Measurements from ENCODE around the gene HHAT.

Gene HHAT

DNA sequence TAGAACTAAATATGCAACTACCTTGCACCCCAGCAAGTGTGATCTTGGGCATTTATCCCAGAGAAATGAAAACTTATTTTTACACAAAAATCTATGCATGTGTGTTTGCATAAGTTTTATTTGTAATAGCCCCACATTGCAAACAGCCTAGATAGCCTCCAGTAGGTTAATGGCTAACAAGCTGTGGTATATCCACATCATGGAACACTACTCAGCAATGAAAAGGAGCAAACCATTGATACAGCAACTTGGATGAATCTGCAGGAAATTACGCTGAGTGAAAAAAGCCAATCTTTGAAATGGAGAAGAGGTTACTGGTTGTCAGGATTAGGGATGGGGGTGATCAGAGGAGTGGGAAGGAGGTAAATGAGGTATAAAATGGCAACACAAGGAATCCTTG, 67.8 kb downstream of the HHAT start:
- H3K79me2 ChIP-seq (ENCODE audit: insufficient read depth, low read length) = no peaks in the 10 kb centered on the region
- no peak overlapping the region for H3K4me2 ChIP-seq (ENCODE audit: low read length)
- H3K4me1 ChIP-seq (ENCODE audit: insufficient read depth, low read length, severe bottlenecking) = no peaks in the 10 kb centered on the region
- H3K4me3 ChIP-seq (ENCODE audit: low read depth, low read length, poor library complexity, severe bottlenecking) = no peak overlapping the region
- no peaks in the 10 kb centered on the region for H3K9me2 ChIP-seq (ENCODE audit: low read depth, low read length)
- TF ChIP-seq, protein P1, sequence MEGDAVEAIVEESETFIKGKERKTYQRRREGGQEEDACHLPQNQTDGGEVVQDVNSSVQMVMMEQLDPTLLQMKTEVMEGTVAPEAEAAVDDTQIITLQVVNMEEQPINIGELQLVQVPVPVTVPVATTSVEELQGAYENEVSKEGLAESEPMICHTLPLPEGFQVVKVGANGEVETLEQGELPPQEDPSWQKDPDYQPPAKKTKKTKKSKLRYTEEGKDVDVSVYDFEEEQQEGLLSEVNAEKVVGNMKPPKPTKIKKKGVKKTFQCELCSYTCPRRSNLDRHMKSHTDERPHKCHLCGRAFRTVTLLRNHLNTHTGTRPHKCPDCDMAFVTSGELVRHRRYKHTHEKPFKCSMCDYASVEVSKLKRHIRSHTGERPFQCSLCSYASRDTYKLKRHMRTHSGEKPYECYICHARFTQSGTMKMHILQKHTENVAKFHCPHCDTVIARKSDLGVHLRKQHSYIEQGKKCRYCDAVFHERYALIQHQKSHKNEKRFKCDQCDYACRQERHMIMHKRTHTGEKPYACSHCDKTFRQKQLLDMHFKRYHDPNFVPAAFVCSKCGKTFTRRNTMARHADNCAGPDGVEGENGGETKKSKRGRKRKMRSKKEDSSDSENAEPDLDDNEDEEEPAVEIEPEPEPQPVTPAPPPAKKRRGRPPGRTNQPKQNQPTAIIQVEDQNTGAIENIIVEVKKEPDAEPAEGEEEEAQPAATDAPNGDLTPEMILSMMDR (IDR thresholded peaks at IDR 0.05; ENCODE audit: low read length) = no peak
- TF ChIP-seq EZH2 (IDR thresholded peaks at IDR 0.05; ENCODE audit: borderline replicate concordance, low read length) = no peak
- no peak overlapping the region for H3K9ac ChIP-seq (ENCODE audit: low read length)
- no peak overlapping the region for H3K27ac ChIP-seq (ENCODE audit: low read depth, low read length, poor library complexity, severe bottlenecking)
- H3K36me3 ChIP-seq (ENCODE audit: insufficient read depth, low read length) = no peaks in the 10 kb centered on the region
- no peaks in the 10 kb centered on the region for H4K20me1 ChIP-seq (ENCODE audit: insufficient read depth, low read length)
- H2AFZ ChIP-seq (ENCODE audit: low read length) = no peak overlapping the region
- no peaks in the 10 kb centered on the region for H3K9me3 ChIP-seq (ENCODE audit: low read length)
- H3F3A ChIP-seq (ENCODE audit: insufficient read depth, low read length) = no peaks in the 10 kb centered on the region
- H3K27me3 ChIP-seq (ENCODE audit: insufficient read depth, low read length) = no peaks in the 10 kb centered on the region

DNA sequence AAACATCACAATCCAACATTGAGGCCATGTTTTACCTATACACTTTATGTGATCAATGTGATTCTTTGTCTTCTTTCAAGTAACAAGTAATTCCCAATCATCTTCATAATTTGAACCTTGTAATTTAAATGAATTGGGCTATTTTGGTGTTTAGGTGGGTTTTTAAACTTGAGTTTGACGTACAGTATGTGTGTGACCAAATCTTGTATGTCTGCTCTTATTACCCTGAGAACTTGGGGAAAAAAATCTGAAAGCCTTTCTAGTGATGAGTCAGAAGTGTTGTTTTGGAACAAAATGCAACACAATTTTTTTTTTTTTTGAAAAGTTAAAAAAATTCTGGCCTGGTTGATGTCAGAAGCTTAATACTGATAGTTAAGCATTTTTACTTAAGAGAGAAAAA, 68.5 kb downstream of the HHAT start:
- Histone ChIP-seq H3F3A (ENCODE audit: insufficient read depth, low read length) (no peaks in the 10 kb centered on the region), H3K4me3 (ENCODE audit: low read depth, low read length, poor library complexity, severe bottlenecking) (no peak overlapping the region), H2AFZ (ENCODE audit: low read length) (no peak overlapping the region), H3K9me3 (ENCODE audit: low read length) (no peaks in the 10 kb centered on the region), H4K20me1 (ENCODE audit: insufficient read depth, low read length) (no peaks in the 10 kb centered on the region), H3K9ac (ENCODE audit: low read length) (no peak overlapping the region), H3K36me3 (ENCODE audit: insufficient read depth, low read length) (no peaks in the 10 kb centered on the region), H3K4me2 (ENCODE audit: low read length) (no peak overlapping the region), H3K9me2 (ENCODE audit: low read depth, low read length) (no peaks in the 10 kb centered on the region), H3K4me1 (ENCODE audit: insufficient read depth, low read length, severe bottlenecking) (no peaks in the 10 kb centered on the region), H3K27ac (ENCODE audit: low read depth, low read length, poor library complexity, severe bottlenecking) (no peak overlapping the region), H3K27me3 (ENCODE audit: insufficient read depth, low read length) (no peaks in the 10 kb centered on the region), H3K79me2 (ENCODE audit: insufficient read depth, low read length) (no peaks in the 10 kb centered on the region)
- TF ChIP-seq EZH2 (IDR thresholded peaks at IDR 0.05; ENCODE audit: borderline replicate concordance, low read length) = no peak
- TF ChIP-seq, protein P1 (IDR thresholded peaks at IDR 0.05; ENCODE audit: low read length) = no peak

DNA sequence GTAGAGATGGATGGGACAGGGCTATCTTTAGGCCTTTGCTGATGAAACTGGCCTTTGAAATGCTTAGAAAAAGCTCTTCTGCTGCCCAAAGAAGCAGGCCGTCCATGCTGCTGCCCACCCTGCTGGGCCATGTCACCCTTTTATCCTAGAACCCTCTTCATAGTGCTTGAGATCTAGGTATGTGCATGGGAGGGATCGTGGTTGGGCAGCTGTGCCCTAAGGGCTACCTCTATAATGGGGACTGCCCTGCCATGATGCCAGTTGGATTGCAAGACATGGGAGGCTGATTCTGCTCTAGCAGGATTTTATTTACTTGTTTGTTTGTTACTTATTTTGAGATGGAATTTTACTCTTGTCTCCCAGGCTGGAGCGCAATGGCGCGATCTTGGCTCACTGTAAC, 69.0 kb downstream of the HHAT start:
- Histone ChIP-seq H3K4me3 (ENCODE audit: low read depth, low read length, poor library complexity, severe bottlenecking) (no peak overlapping the region), H3K4me1 (ENCODE audit: insufficient read depth, low read length, severe bottlenecking) (no peaks in the 10 kb centered on the region), H3K27ac (ENCODE audit: low read depth, low read length, poor library complexity, severe bottlenecking) (no peak overlapping the region), H3K4me2 (ENCODE audit: low read length) (no peak overlapping the region), H3K9ac (ENCODE audit: low read length) (no peak overlapping the region), H3K9me3 (ENCODE audit: low read length) (no peaks in the 10 kb centered on the region), H3F3A (ENCODE audit: insufficient read depth, low read length) (no peaks in the 10 kb centered on the region), H3K27me3 (ENCODE audit: insufficient read depth, low read length) (no peaks in the 10 kb centered on the region), H3K9me2 (ENCODE audit: low read depth, low read length) (no peaks in the 10 kb centered on the region), H4K20me1 (ENCODE audit: insufficient read depth, low read length) (no peaks in the 10 kb centered on the region), H2AFZ (ENCODE audit: low read length) (no peak overlapping the region), H3K79me2 (ENCODE audit: insufficient read depth, low read length) (no peaks in the 10 kb centered on the region), H3K36me3 (ENCODE audit: insufficient read depth, low read length) (no peaks in the 10 kb centered on the region)
- TF ChIP-seq, protein P1 (IDR thresholded peaks at IDR 0.05; ENCODE audit: low read length) = no peak
- no peak for TF ChIP-seq EZH2 (IDR thresholded peaks at IDR 0.05; ENCODE audit: borderline replicate concordance, low read length)

All from OCI-LY1 (cell line).